ENCODE results near the gene NAA80.
"Not testable (repeated sequence)": the region's sequence is repeated elsewhere in the genome, so short reads cannot be mapped to it uniquely, and the experiment has no call there.

DNA sequence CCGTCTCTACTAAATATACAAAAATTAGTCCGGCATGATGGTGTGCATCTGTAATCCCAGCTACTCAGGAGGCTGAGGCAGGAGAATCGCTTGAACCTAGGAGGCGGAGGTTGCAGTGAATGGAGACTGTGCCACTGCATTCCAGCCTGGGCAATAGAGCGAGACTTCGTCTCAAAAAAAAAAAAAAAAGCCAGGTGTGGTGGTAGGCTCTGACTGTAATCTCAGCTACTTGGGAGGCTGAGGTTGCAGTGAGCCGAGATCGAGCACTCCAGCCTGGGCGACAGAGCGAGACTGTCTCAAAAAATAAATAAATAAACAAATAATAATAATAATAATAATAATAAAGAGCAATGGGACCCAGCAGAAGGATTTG is 26.7 kb downstream of the NAA80 start:
- TF ChIP-seq OSR1 (CRISPR knock-in tag; IDR thresholded peaks at IDR 0.05); CSDC2 (CRISPR knock-in tag; IDR thresholded peaks at IDR 0.05); ARNTL (CRISPR knock-in tag; IDR thresholded peaks at IDR 0.05; ENCODE audit: borderline replicate concordance, low read depth); ZFP3 (CRISPR knock-in tag; IDR thresholded peaks at IDR 0.05); ZNF8 (CRISPR knock-in tag; IDR thresholded peaks at IDR 0.05): not testable (repeated sequence)
- TF ChIP-seq, protein P1, sequence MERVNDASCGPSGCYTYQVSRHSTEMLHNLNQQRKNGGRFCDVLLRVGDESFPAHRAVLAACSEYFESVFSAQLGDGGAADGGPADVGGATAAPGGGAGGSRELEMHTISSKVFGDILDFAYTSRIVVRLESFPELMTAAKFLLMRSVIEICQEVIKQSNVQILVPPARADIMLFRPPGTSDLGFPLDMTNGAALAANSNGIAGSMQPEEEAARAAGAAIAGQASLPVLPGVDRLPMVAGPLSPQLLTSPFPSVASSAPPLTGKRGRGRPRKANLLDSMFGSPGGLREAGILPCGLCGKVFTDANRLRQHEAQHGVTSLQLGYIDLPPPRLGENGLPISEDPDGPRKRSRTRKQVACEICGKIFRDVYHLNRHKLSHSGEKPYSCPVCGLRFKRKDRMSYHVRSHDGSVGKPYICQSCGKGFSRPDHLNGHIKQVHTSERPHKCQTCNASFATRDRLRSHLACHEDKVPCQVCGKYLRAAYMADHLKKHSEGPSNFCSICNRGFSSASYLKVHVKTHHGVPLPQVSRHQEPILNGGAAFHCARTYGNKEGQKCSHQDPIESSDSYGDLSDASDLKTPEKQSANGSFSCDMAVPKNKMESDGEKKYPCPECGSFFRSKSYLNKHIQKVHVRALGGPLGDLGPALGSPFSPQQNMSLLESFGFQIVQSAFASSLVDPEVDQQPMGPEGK (CRISPR knock-in tag; IDR thresholded peaks at IDR 0.05; ENCODE audit: borderline replicate concordance): not testable (repeated sequence)

Data from SK-N-SH treated with all-trans-retinoic acid at 6 μM for 48 hours (cell line).